B cell (primary cell): Measurements from ENCODE around the gene TERC. TPM values are rescaled to one million over a fixed set of nuclear protein-coding genes. Genes with fewer than 3 reads are reported as not detected.

Source experiments
- ATAC-seq: fragments of 200-7000 bp; cut with Tn5 transposase; one replicate; pipeline ENCODE4 v1.10.0; 2021; ENCODE audit warnings: low read depth, mild to moderate bottlenecking, moderate number of reproducible peaks, moderate library complexity
- CTCF ChIA-PET: fragments of 350-600 bp; sonication (Branson Sonifier 250); formaldehyde crosslinking; loops from one replicate; lab custom pipeline; 2021; ENCODE audit warnings: antibody characterized with exemption, inconsistent platforms; lab: Charles Lee
- POLR2A ChIA-PET: fragments of 350-600 bp; sonication (Branson Sonifier 250); formaldehyde crosslinking; loops from one replicate; lab custom pipeline; 2021; ENCODE audit warnings: antibody characterized with exemption; lab: Charles Lee
- DNase-seq: peaks from one replicate; pipeline ENCODE4 v3.0.0; 2013
- H2AFZ ChIP-seq: 2 replicates; pipeline ENCODE4 v1.6.1; 2012; ENCODE audit warnings: mild to moderate bottlenecking, low read depth, low read length; ENCODE audit not compliant: insufficient read depth, poor library complexity, severe bottlenecking
- H3K27ac ChIP-seq, 2 donors: 1 replicate in 1 of 2; 2 replicates in 1 of 2; pipeline ENCODE4 v1.5.1; 2012 to 2013; ENCODE audit warnings: low read length in 2 of 2, mild to moderate bottlenecking in 2 of 2, moderate library complexity in 1 of 2
- H3K27me3 ChIP-seq, 4 experiments: fragments of 200-600 bp in 1 of 4; sonication (generic) in 1 of 4; replicated peaks in 1 of 4; 1 replicate in 2 of 4; 2 replicates in 2 of 4; pipeline versions ENCODE4 v1.6.1 to v1.7.0; 2013 to 2016; ENCODE audit warnings: low read length in 3 of 4, mild to moderate bottlenecking in 2 of 4, mixed read lengths in 1 of 4, moderate library complexity in 1 of 4; ENCODE audit not compliant: insufficient read depth in 4 of 4, control insufficient read depth in 3 of 4; ENCODE audit errors: control extremely low read depth in 1 of 4
- H3K36me3 ChIP-seq, 2 experiments: replicated peaks in 1 of 2; 1 replicate in 1 of 2; 2 replicates in 1 of 2; pipeline versions ENCODE4 v1.6.1 to v1.7.1; 2013; ENCODE audit warnings: low read length in 1 of 2; ENCODE audit not compliant: insufficient read depth in 2 of 2, control insufficient read depth in 1 of 2; ENCODE audit errors: control extremely low read depth in 1 of 2, extremely low read depth in 1 of 2
- H3K4me1 ChIP-seq, 2 donors: fragments of 200-600 bp in 1 of 2; sonication (generic) in 1 of 2; 1 replicate in 1 of 2; 2 replicates in 1 of 2; pipeline versions ENCODE4 v1.5.1 to v1.6.1; 2013 to 2017; ENCODE audit warnings: low read length in 2 of 2; ENCODE audit not compliant: control insufficient read depth in 2 of 2, insufficient read depth in 2 of 2
- H3K4me2 ChIP-seq: replicated peaks from 2 replicates; pipeline ENCODE3; 2012; ENCODE audit warnings: mild to moderate bottlenecking, low read depth, low read length; ENCODE audit not compliant: poor library complexity, severe bottlenecking
- H3K4me3 ChIP-seq, 5 experiments: fragments of 200-600 bp in 1 of 5; sonication (generic) in 1 of 5; 1 replicate in 3 of 5; 2 replicates in 2 of 5; pipeline versions ENCODE4 v1.5.1 to v1.7.0; 2011 to 2016; ENCODE audit warnings: low read length in 4 of 5, mild to moderate bottlenecking in 4 of 5, low read depth in 2 of 5, control low read depth in 1 of 5, moderate library complexity in 1 of 5; ENCODE audit not compliant: insufficient read depth in 1 of 5; ENCODE audit errors: control extremely low read depth in 1 of 5, extremely low read depth in 1 of 5
- H3K79me2 ChIP-seq: fragments of 200-600 bp; sonication (generic); one replicate; pipeline ENCODE4 v1.6.0; 2016; ENCODE audit warnings: low read length; ENCODE audit not compliant: control insufficient read depth, insufficient read depth
- H3K9ac ChIP-seq: fragments of 200-600 bp; sonication (generic); 2 replicates; pipeline ENCODE4 v1.6.1; 2017; ENCODE audit warnings: mild to moderate bottlenecking, low read length, moderate library complexity
- H3K9me3 ChIP-seq, 3 donors: one replicate each; pipeline versions ENCODE4 v1.6.1 to v1.7.1; 2013; ENCODE audit warnings: low read length in 2 of 3; ENCODE audit not compliant: control insufficient read depth in 2 of 3, insufficient read depth in 1 of 3; ENCODE audit errors: control extremely low read depth in 1 of 3
- H4K20me1 ChIP-seq: 2 replicates; pipeline ENCODE4 v1.6.0; 2012; ENCODE audit warnings: mild to moderate bottlenecking, low read length; ENCODE audit not compliant: insufficient read depth, control insufficient read depth, poor library complexity, severe bottlenecking
- H3K27ac Mint-ChIP-seq: one replicate; pipeline ENCODE4 v1.8.0; 2021; ENCODE audit warnings: mixed read lengths
- H3K27me3 Mint-ChIP-seq: one replicate; pipeline ENCODE4 v1.8.0; 2021; ENCODE audit warnings: mixed read lengths
- H3K4me1 Mint-ChIP-seq: one replicate; pipeline ENCODE4 v1.8.0; 2021; ENCODE audit warnings: mixed read lengths
- H3K4me3 Mint-ChIP-seq: one replicate; pipeline ENCODE4 v1.8.0; 2021; ENCODE audit warnings: mixed read lengths
- H3K9me3 Mint-ChIP-seq: one replicate; pipeline ENCODE4 v1.8.0; 2022; ENCODE audit warnings: mixed read lengths; ENCODE audit not compliant: insufficient read depth
- EZH2 ChIP-seq: IDR thresholded peaks from 2 replicates; pipeline ENCODE4 v1.6.1; 2012; ENCODE audit warnings: borderline replicate concordance, low read depth, mild to moderate bottlenecking, moderate library complexity, low read length; ENCODE audit not compliant: insufficient read depth, poor library complexity, severe bottlenecking
- WGBS: methylation state at CpG from one replicate; pipeline ENCODE4 v1.1.5; 2013; ENCODE audit warnings: missing lambda C conversion rate; ENCODE audit not compliant: insufficient coverage; 5-methylcytosine and 5-hydroxymethylcytosine counted together
- intact Hi-C: fragments of 100-400 bp; cut with micrococcal nuclease; formaldehyde crosslinking; loops from one replicate; pipeline ENCODE4 v1.10.0; 2022
- polyA plus RNA-seq: library from polyadenylated mRNA; depleted of rRNA; stranded (reverse); fragments of >200 nt; gene quantifications from 2 replicates; pipeline ENCODE4 v1.2.3, GENCODE V29; 2012
- total RNA-seq, 2 donors: library from RNA; stranded (reverse); fragments of 120-200 nt in 1 of 2; gene quantifications; 1 replicate in 1 of 2; 2 replicates in 1 of 2; pipeline versions ENCODE4 v1.2.3 to v1.2.4, GENCODE V29; 2013 to 2022
- TF ChIP-seq, protein P1 (sequence below): fragments of 200-600 bp; IDR thresholded peaks from one replicate; pipeline ENCODE4 v1.8.0; 2022; ENCODE audit warnings: antibody characterized with exemption, mild to moderate bottlenecking

The TERC gene
- total and polyA plus RNA-seq, 2 donors (not counting 1 experiment from before 2014, with no cell fraction given): 1.3 to 10.6 TPM

DNA sequence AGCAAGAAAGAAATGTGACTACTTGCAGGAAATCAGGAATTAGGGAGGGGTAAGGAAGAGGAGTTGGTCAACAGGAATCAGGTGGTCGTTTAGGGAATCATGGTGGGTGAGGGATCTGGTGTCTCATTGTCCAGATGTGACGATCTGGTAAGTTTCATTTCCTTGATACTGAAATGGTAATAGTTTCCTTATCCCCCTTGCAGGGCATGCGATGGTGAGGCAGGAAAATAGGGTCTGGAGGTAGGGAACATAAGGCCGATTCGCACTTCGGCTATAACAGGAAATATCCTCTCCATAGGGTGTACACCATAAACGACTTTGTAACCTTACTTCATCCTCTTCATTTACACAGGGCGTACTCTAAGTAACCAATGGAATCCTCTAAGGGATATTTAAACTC, 48.4 kb upstream of the TERC start:
- Histone ChIP-seq H3K9me3 (peaks cover 0 to 6% (median 6%) of the 10 kb centered on the region in 3 donors), H3K79me2 (no peaks in the 10 kb centered on the region), H3K27me3 (no peaks in the 10 kb centered on the region), H3K4me3 (peak overlapping the region; percentile 66 to 79 (median 69)), H3K4me1 (peaks cover 23 to 28% of the 10 kb centered on the region in 2 donors), H3K27ac (peak overlapping the region; percentile 46 to 77), H2AFZ (peak overlapping the region; percentile 91), H4K20me1 (no peaks in the 10 kb centered on the region), H3K4me2 (peak overlapping the region; percentile 82), H3K9ac (peak overlapping the region; percentile 66), H3K36me3 (no peaks in the 10 kb centered on the region)
- DNase-seq (no peak), ATAC-seq (no peak)
- H3K4me3 Mint-ChIP-seq: peak overlapping the region; percentile 87
- peak overlapping the region; percentile 93 for H3K27ac Mint-ChIP-seq
- no peaks in the 10 kb centered on the region for H3K27me3 Mint-ChIP-seq
- H3K4me1 Mint-ChIP-seq: peaks cover 36% of the 10 kb centered on the region
- POLR2A ChIA-PET: interaction anchor here (0.8 to 2.0 kb wide), 4 partner anchors 33 to 154 kb away, joined by 3 to 9 read pairs (median 4); partner anchors contain the start of genes MYNN and SEC62
- CTCF ChIA-PET: interaction anchor here (0.9 to 2.3 kb wide), 13 partner anchors 10 to 202 kb away, joined by 3 to 13 read pairs (median 4); partner anchors contain the start of genes MYNN and SEC62
- 15% methylated on average over 4 of the region's 8 CpGs for WGBS
- no peaks in the 10 kb centered on the region for H3K9me3 Mint-ChIP-seq
- intact Hi-C loops: loop anchor here (1.0 to 5.0 kb wide), 7 partner anchors 23 to 224 kb away; partner anchors contain the start of genes GPR160, MYNN, SEC62 and TERC
- TF ChIP-seq, protein P1, sequence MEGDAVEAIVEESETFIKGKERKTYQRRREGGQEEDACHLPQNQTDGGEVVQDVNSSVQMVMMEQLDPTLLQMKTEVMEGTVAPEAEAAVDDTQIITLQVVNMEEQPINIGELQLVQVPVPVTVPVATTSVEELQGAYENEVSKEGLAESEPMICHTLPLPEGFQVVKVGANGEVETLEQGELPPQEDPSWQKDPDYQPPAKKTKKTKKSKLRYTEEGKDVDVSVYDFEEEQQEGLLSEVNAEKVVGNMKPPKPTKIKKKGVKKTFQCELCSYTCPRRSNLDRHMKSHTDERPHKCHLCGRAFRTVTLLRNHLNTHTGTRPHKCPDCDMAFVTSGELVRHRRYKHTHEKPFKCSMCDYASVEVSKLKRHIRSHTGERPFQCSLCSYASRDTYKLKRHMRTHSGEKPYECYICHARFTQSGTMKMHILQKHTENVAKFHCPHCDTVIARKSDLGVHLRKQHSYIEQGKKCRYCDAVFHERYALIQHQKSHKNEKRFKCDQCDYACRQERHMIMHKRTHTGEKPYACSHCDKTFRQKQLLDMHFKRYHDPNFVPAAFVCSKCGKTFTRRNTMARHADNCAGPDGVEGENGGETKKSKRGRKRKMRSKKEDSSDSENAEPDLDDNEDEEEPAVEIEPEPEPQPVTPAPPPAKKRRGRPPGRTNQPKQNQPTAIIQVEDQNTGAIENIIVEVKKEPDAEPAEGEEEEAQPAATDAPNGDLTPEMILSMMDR: no peak
- TF ChIP-seq EZH2: no peak
